GM21576 (cell line): ENCODE data around the gene TAS2R13.

Experiments
- ATAC-seq: cut with Tn5 transposase; IDR thresholded peaks from one replicate; pipeline ENCODE4 v1.9.1; 2021; ENCODE audit warnings: mild to moderate bottlenecking, moderate library complexity; ENCODE audit not compliant: unreplicated experiment

TAS2R13 gene

DNA sequence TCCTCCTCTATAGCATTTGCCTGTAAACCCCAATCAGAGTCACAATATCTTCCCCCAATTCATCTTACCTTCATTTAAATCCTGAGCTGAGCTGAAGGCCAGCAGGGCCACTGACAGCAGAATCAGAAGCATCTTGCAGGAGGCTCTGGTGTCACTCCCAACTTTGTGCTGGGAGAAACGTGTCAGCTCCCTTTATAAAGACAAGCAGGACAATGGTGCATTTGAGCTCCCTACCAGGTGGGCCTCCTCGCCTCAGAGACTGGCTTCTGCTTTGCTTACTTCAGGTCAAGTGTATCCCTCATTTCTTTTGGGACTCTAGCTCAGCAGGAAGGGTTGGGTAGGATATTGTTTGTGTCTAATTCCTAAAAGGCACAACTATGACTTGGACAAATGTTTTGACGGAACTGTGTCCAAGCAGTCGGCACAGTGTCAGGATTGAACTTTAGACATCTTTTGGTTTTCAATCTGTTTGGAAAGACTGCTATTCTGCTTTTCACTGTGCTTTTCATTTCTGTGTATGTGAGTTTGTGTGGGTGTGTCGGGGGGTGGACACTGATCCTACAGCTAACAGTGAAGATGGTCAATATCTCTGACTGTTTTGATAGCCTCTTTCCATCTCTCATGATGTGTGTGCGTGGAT, 25.2 kb downstream of the TAS2R13 start, which contains the start of gene PRH1:
Gene PRH1, minus strand, starts transcription at position 170 of the 640 bp plus-strand sequence. Its CDS starts 38 bp downstream, at position 132.
- ATAC-seq: no peak

- no peak for ATAC-seq
Measured at GRCh38 chr12:10873378-10873777, 36.0 kb downstream of the TAS2R13 start.

DNA sequence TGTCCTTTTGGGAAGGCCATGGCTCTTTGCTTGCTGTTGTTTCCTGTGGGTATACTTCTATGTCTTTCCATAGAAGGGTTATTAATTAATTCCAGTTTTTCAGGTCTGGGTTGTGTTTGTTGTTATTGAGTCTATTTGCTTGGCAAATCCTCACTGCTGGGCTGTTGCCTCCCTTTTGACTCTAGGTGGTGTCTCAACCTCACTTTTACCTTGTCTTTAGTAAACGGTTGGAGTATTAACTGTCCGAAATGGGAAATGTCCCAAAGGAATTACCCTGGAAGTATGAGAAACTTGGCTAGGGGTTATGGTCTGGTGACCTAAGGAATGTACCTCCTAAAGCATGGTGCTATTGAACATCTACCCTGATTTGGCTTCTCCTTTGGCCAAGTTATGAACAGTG, 42.0 kb downstream of the TAS2R13 start:
- ATAC-seq: no peak

- no peak for ATAC-seq
Measured at GRCh38 chr12:10863512-10864218, 45.7 kb downstream of the TAS2R13 start.

- ATAC-seq: no peak
Measured at GRCh38 chr12:10861366-10861765, 48.0 kb downstream of the TAS2R13 start.
